CD4-positive, CD25-positive, alpha-beta regulatory T cell (primary cell): ENCODE data around the gene CHI3L2. TPM values are rescaled to one million over a fixed set of nuclear protein-coding genes. Genes with fewer than 3 reads are reported as not detected.

Experiments
- ATAC-seq, 2 donors: fragments of 150-1000 bp; cut with Tn5 transposase; one replicate each; pipeline ENCODE4 v1.10.0; 2021; ENCODE audit warnings: low read depth in 2 of 2, moderate number of reproducible peaks in 2 of 2, moderate library complexity in 1 of 2
- DNase-seq, 3 donors: peaks; one replicate each; pipeline versions ENCODE4 v3.0.0 to v3.0.0-alpha.2; 2012 to 2022; ENCODE audit warnings: mixed read lengths in 1 of 3
- H3K27ac ChIP-seq: one replicate; pipeline ENCODE4 v1.7.0; 2013; ENCODE audit warnings: mild to moderate bottlenecking, low read length; ENCODE audit not compliant: insufficient read depth, poor library complexity, severe bottlenecking
- H3K27me3 ChIP-seq: one replicate; pipeline ENCODE4 v1.7.0; 2013; ENCODE audit warnings: low read length; ENCODE audit not compliant: control insufficient read depth, insufficient read depth
- H3K36me3 ChIP-seq: one replicate; pipeline ENCODE4 v1.7.0; 2013; ENCODE audit warnings: mild to moderate bottlenecking, low read length, moderate library complexity; ENCODE audit not compliant: control insufficient read depth, insufficient read depth
- H3K4me1 ChIP-seq: 2 replicates; pipeline ENCODE4 v1.7.0; 2013; ENCODE audit warnings: mild to moderate bottlenecking, low read length; ENCODE audit not compliant: insufficient read depth, control insufficient read depth, poor library complexity, severe bottlenecking
- H3K4me3 ChIP-seq: one replicate; pipeline ENCODE4 v1.7.0; 2013; ENCODE audit warnings: low read depth, mild to moderate bottlenecking, low read length, moderate library complexity
- H3K9me3 ChIP-seq, 2 experiments: 1 replicate in 1 of 2; 2 replicates in 1 of 2; pipeline ENCODE4 v1.7.0; 2013; ENCODE audit warnings: low read length in 2 of 2, mild to moderate bottlenecking in 1 of 2, moderate library complexity in 1 of 2; ENCODE audit not compliant: control insufficient read depth in 2 of 2
- H3K27ac Mint-ChIP-seq, 3 donors: one replicate each; pipeline ENCODE4 v1.8.0; 2020 to 2022; ENCODE audit warnings: mild to moderate bottlenecking in 3 of 3, mixed read lengths in 3 of 3, moderate library complexity in 2 of 3
- H3K27me3 Mint-ChIP-seq: one replicate; pipeline ENCODE4 v1.8.0; 2022; ENCODE audit warnings: mild to moderate bottlenecking, mixed read lengths
- H3K36me3 Mint-ChIP-seq: one replicate; pipeline ENCODE4 v1.8.0; 2020; ENCODE audit warnings: mixed read lengths
- H3K4me1 Mint-ChIP-seq, 4 donors: one replicate each; pipeline ENCODE4 v1.8.0; 2020 to 2022; ENCODE audit warnings: mixed read lengths in 4 of 4, mild to moderate bottlenecking in 1 of 4
- H3K4me3 Mint-ChIP-seq, 4 donors: one replicate each; pipeline ENCODE4 v1.8.0; 2020 to 2022; ENCODE audit warnings: mild to moderate bottlenecking in 4 of 4, mixed read lengths in 4 of 4, moderate library complexity in 3 of 4
- H3K9me3 Mint-ChIP-seq, 7 donors: one replicate each; pipeline ENCODE4 v1.8.0; 2020 to 2022; ENCODE audit warnings: mixed read lengths in 7 of 7, mild to moderate bottlenecking in 3 of 7, moderate library complexity in 2 of 7
- polyA plus RNA-seq, 4 donors: library from polyadenylated mRNA; unstranded; fragments of 300-500 nt; fragmentation: Illumina TruSeq; gene quantifications; one replicate each; pipeline ENCODE4 v1.2.3, GENCODE V29; 2021
- total RNA-seq: library from RNA; stranded (reverse); gene quantifications from one replicate; pipeline ENCODE4 v1.2.3, GENCODE V29; 2022

CHI3L2 gene
- total and polyA plus RNA-seq, 5 donors from 2014 or later, result 5.0 to 15.8 (median 9.7) TPM

DNA sequence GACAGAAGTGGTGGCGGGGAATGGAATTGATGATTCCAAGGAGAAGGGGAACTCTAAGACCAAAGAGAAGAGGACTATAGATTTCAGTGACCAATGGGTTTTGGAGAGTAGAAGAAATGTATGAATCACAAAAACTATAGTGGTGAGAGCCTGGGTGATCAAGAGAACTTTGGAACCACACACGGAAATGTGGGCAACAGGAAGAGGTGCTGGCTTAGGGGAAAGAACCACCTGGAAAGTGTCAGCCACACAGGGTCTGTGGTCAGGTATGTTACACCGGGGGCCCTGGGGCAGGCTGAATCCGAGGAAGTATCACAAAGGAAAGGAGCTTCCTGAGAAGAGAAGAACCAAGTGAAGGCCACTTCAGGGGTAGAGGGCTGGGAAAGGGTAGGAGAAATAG lies 51.6 kb downstream of the CHI3L2 start:
- peaks cover 0 to 9% (median 4%) of the 10 kb centered on the region in 4 donors for H3K4me1 Mint-ChIP-seq
- no peak for ATAC-seq
- Histone ChIP-seq H3K27ac (no peak overlapping the region), H3K4me3 (no peak overlapping the region), H3K27me3 (peaks cover 2% of the 10 kb centered on the region), H3K36me3 (no peaks in the 10 kb centered on the region), H3K9me3 (no peaks in the 10 kb centered on the region), H3K4me1 (no peaks in the 10 kb centered on the region)
- peaks cover 21% of the 10 kb centered on the region for H3K27me3 Mint-ChIP-seq
- peaks cover 0 to 4% (median 0%) of the 10 kb centered on the region in 7 donors for H3K9me3 Mint-ChIP-seq
- peak overlapping the region in 1 of 3 donors; percentile 24 for H3K27ac Mint-ChIP-seq
- H3K4me3 Mint-ChIP-seq, result peak overlapping the region in 1 of 4 donors; percentile 24
- H3K36me3 Mint-ChIP-seq, result no peaks in the 10 kb centered on the region
- no peak for DNase-seq

GRCh38 chr1:111280267-111280666 lies 52.8 kb downstream of the CHI3L2 start:
- DNase-seq (no peak), ATAC-seq (no peak)

GRCh38 chr1:111281411-111281810 lies 53.9 kb downstream of the CHI3L2 start:
- H3K4me3 ChIP-seq, result no peak overlapping the region
- peaks cover 2% of the 10 kb centered on the region for H3K27me3 ChIP-seq
- no peak overlapping the region for H3K27ac ChIP-seq
- DNase-seq, result no peak
- Mint-ChIP-seq H3K4me3 (no peak overlapping the region), H3K4me1 (peaks cover 0 to 3% (median 0%) of the 10 kb centered on the region in 4 donors), H3K27me3 (peaks cover 15% of the 10 kb centered on the region), H3K27ac (no peak overlapping the region), H3K36me3 (no peaks in the 10 kb centered on the region), H3K9me3 (peaks cover 0 to 1% (median 0%) of the 10 kb centered on the region in 7 donors)
- no peaks in the 10 kb centered on the region for H3K9me3 ChIP-seq
- no peak for ATAC-seq
- no peaks in the 10 kb centered on the region for H3K36me3 ChIP-seq
- H3K4me1 ChIP-seq, result no peaks in the 10 kb centered on the region

More at GRCh38 chr1:111280267-111280666, 52.8 kb downstream of the CHI3L2 start:
- Mint-ChIP-seq H3K4me1 (peaks cover 0 to 3% (median 0%) of the 10 kb centered on the region in 4 donors), H3K36me3 (no peaks in the 10 kb centered on the region), H3K9me3 (peaks cover 0 to 1% (median 0%) of the 10 kb centered on the region in 7 donors), H3K27ac (no peak overlapping the region), H3K27me3 (peaks cover 15% of the 10 kb centered on the region), H3K4me3 (no peak overlapping the region)
- Histone ChIP-seq H3K4me3 (no peak overlapping the region), H3K36me3 (no peaks in the 10 kb centered on the region), H3K4me1 (no peaks in the 10 kb centered on the region), H3K9me3 (no peaks in the 10 kb centered on the region), H3K27me3 (peaks cover 2% of the 10 kb centered on the region), H3K27ac (no peak overlapping the region)

- Histone ChIP-seq H3K4me3 (no peak overlapping the region), H3K36me3 (no peaks in the 10 kb centered on the region), H3K27me3 (no peaks in the 10 kb centered on the region), H3K9me3 (no peaks in the 10 kb centered on the region), H3K27ac (no peak overlapping the region), H3K4me1 (no peaks in the 10 kb centered on the region)
- Mint-ChIP-seq H3K27me3 (peaks cover 14% of the 10 kb centered on the region), H3K4me3 (no peak overlapping the region), H3K9me3 (peaks cover 0 to 1% (median 0%) of the 10 kb centered on the region in 7 donors), H3K36me3 (no peaks in the 10 kb centered on the region), H3K4me1 (peaks cover 0 to 2% (median 0%) of the 10 kb centered on the region in 4 donors), H3K27ac (no peak overlapping the region)
- ATAC-seq (no peak), DNase-seq (no peak)
Observed at GRCh38 chr1:111283838-111284237, 56.3 kb downstream of the CHI3L2 start.

DNA sequence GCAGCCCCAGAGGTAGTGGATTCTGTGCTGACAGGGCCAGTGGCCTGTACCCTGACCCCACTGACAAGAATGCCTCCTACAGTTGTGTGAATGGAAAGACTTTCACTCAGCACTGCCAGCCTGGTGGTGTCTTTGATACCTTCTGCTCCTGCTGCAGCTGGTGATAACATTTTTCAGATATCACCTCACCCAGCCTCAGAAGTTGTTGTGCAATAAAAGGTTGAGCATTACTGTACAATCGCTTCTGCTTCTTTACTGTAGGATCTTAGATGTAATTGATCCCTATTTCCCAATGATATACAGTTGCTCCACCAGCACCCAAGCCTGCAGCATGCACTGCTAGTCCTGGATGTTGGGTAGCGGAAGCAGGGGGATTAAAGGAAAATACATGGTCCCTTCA lies 58.4 kb downstream of the CHI3L2 start:
- Histone ChIP-seq H3K4me3 (no peak overlapping the region), H3K27ac (no peak overlapping the region), H3K4me1 (no peaks in the 10 kb centered on the region), H3K27me3 (peaks cover 3% of the 10 kb centered on the region), H3K36me3 (no peaks in the 10 kb centered on the region), H3K9me3 (no peaks in the 10 kb centered on the region)
- ATAC-seq (no peak), DNase-seq (no peak)
- Mint-ChIP-seq H3K36me3 (no peaks in the 10 kb centered on the region), H3K4me1 (no peaks in the 10 kb centered on the region), H3K9me3 (peaks cover 0 to 3% (median 0%) of the 10 kb centered on the region in 7 donors), H3K27ac (no peak overlapping the region), H3K4me3 (no peak overlapping the region), H3K27me3 (peaks cover 13% of the 10 kb centered on the region)

- Histone ChIP-seq H3K36me3 (no peaks in the 10 kb centered on the region), H3K27me3 (peaks cover 3% of the 10 kb centered on the region), H3K4me1 (no peaks in the 10 kb centered on the region), H3K4me3 (no peak overlapping the region), H3K9me3 (no peaks in the 10 kb centered on the region), H3K27ac (no peak overlapping the region)
- no peak overlapping the region for H3K4me3 Mint-ChIP-seq
- no peaks in the 10 kb centered on the region for H3K4me1 Mint-ChIP-seq
- ATAC-seq, result no peak
- no peak for DNase-seq
- H3K27ac Mint-ChIP-seq, result no peak overlapping the region
- peaks cover 13% of the 10 kb centered on the region for H3K27me3 Mint-ChIP-seq
- H3K36me3 Mint-ChIP-seq, result no peaks in the 10 kb centered on the region
- peaks cover 0 to 3% (median 0%) of the 10 kb centered on the region in 7 donors for H3K9me3 Mint-ChIP-seq
Observed at GRCh38 chr1:111286912-111287311, 59.4 kb downstream of the CHI3L2 start.

GRCh38 chr1:111289371-111289770 lies 61.9 kb downstream of the CHI3L2 start:
- Histone ChIP-seq H3K27ac (no peak overlapping the region), H3K9me3 (no peaks in the 10 kb centered on the region), H3K4me1 (no peaks in the 10 kb centered on the region), H3K36me3 (no peaks in the 10 kb centered on the region), H3K27me3 (peaks cover 3% of the 10 kb centered on the region), H3K4me3 (no peak overlapping the region)
- Mint-ChIP-seq H3K4me3 (no peak overlapping the region), H3K36me3 (no peaks in the 10 kb centered on the region), H3K4me1 (peaks cover 0 to 8% (median 1%) of the 10 kb centered on the region in 4 donors), H3K27ac (no peak overlapping the region), H3K9me3 (peaks cover 0 to 3% (median 0%) of the 10 kb centered on the region in 7 donors), H3K27me3 (peaks cover 20% of the 10 kb centered on the region)
- ATAC-seq (no peak), DNase-seq (no peak)

GRCh38 chr1:111290104-111290503 lies 62.6 kb downstream of the CHI3L2 start:
- ATAC-seq, result no peak
- H3K36me3 ChIP-seq, result no peaks in the 10 kb centered on the region
- H3K27me3 Mint-ChIP-seq, result peaks cover 20% of the 10 kb centered on the region
- no peak overlapping the region for H3K4me3 Mint-ChIP-seq
- no peaks in the 10 kb centered on the region for H3K9me3 ChIP-seq
- H3K27ac Mint-ChIP-seq, result no peak overlapping the region
- H3K27ac ChIP-seq, result no peak overlapping the region
- DNase-seq, result no peak
- peaks cover 3% of the 10 kb centered on the region for H3K27me3 ChIP-seq
- peaks cover 0 to 3% (median 0%) of the 10 kb centered on the region in 7 donors for H3K9me3 Mint-ChIP-seq
- H3K36me3 Mint-ChIP-seq, result no peaks in the 10 kb centered on the region
- H3K4me3 ChIP-seq, result no peak overlapping the region
- H3K4me1 Mint-ChIP-seq, result peaks cover 0 to 10% (median 2%) of the 10 kb centered on the region in 4 donors
- no peaks in the 10 kb centered on the region for H3K4me1 ChIP-seq
